Choroid plexus epithelial cell (primary cell): Measurements from ENCODE around the gene RACGAP1.

Source experiments
- DNase-seq: peaks from one replicate; pipeline ENCODE4 v3.0.0-alpha.2; 2010; ENCODE audit warnings: low read depth
- H3K4me3 ChIP-seq: 2 replicates; pipeline ENCODE4 v1.5.1; 2011; ENCODE audit warnings: low read depth, mild to moderate bottlenecking, control low read depth, low read length, moderate library complexity
- CTCF ChIP-seq: conservative IDR thresholded peaks from 2 replicates; pipeline ENCODE4 v1.5.1; 2011; ENCODE audit warnings: low read depth, mild to moderate bottlenecking, control low read depth, inconsistent platforms, low read length, moderate library complexity

Gene RACGAP1

GRCh38 chr12:49980501-49981349 is 44.6 kb downstream of the RACGAP1 start:
- no peak overlapping the region for H3K4me3 ChIP-seq
- TF ChIP-seq CTCF, result no peak
- DNase-seq, result no peak

GRCh38 chr12:49979791-49980190 is 45.5 kb downstream of the RACGAP1 start:
- no peak overlapping the region for H3K4me3 ChIP-seq

DNA sequence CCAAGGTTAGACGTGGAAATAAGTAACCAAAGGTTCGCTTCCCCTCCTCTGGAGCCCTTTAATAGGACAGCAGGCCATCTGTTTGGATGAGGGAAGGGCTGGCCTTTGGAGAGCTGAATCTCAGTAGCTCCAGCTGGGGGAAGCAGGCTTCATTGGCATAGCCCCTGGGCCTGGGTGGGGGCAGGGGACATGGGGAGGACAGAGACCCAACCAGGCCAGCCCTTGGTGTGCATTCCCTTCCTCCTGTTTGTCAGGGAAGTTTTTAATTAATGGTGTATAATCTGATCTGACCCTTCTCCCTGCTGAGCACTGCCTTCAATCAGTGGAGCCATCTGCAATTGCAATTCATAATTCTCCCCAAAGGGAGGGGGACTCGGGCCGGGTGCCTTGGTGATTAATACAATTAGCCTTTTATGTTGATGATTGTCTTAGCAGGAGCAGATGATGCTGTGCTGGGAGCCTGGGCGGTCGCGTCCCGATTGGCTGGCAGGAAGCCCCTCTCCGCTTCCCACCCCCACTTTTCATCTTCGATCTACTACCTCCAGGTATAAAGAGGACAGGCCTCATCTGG is 46.2 kb downstream of the RACGAP1 start:
- TF ChIP-seq CTCF, result no peak
- DNase-seq, result no peak
- no peak overlapping the region for H3K4me3 ChIP-seq

More at GRCh38 chr12:49979791-49980190, 45.5 kb downstream of the RACGAP1 start:
- no peak for DNase-seq
- TF ChIP-seq CTCF, result no peak

- no peak for DNase-seq
- H3K4me3 ChIP-seq, result no peak overlapping the region
- TF ChIP-seq CTCF, result no peak
Observed at GRCh38 chr12:49978125-49978524, 47.2 kb downstream of the RACGAP1 start.

GRCh38 chr12:49976557-49976956 is 48.7 kb downstream of the RACGAP1 start:
- no peak for TF ChIP-seq CTCF
- H3K4me3 ChIP-seq, result no peak overlapping the region
- DNase-seq, result no peak

DNA sequence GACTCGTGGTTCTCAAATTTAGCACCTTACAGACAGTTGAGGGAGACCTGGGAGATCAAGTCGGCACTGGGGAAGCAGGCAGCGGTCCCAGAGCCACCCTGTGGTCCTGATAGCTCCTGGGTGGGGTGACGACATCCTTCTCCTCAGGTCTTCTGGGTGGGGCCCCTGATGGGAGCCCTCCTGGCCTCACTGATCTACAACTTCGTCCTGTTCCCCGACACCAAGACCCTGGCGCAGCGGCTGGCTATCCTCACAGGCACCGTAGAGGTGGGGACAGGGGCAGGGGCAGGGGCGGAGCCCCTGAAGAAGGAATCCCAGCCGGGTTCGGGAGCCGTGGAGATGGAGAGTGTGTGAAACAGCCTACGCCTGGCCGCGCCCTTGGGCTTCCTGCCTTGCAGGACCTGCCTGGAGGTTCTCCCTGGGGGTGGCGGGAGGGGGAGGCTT is 50.0 kb downstream of the RACGAP1 start:
- DNase-seq, result no peak
- H3K4me3 ChIP-seq, result no peak overlapping the region
- no peak for TF ChIP-seq CTCF
